SHP77 treated with DMSO at 0.1 percent for 48 hours (cell line): ENCODE results near the gene TINAGL1.
"Not testable (repeated sequence)": the region's sequence is repeated elsewhere in the genome, so short reads cannot be mapped to it uniquely, and the experiment has no call there.

ENCODE experiments used
- DNase-seq: peaks from one replicate; lab custom pipeline; 2025; lab: John Stamatoyannopoulos, UW

TINAGL1 gene

DNA sequence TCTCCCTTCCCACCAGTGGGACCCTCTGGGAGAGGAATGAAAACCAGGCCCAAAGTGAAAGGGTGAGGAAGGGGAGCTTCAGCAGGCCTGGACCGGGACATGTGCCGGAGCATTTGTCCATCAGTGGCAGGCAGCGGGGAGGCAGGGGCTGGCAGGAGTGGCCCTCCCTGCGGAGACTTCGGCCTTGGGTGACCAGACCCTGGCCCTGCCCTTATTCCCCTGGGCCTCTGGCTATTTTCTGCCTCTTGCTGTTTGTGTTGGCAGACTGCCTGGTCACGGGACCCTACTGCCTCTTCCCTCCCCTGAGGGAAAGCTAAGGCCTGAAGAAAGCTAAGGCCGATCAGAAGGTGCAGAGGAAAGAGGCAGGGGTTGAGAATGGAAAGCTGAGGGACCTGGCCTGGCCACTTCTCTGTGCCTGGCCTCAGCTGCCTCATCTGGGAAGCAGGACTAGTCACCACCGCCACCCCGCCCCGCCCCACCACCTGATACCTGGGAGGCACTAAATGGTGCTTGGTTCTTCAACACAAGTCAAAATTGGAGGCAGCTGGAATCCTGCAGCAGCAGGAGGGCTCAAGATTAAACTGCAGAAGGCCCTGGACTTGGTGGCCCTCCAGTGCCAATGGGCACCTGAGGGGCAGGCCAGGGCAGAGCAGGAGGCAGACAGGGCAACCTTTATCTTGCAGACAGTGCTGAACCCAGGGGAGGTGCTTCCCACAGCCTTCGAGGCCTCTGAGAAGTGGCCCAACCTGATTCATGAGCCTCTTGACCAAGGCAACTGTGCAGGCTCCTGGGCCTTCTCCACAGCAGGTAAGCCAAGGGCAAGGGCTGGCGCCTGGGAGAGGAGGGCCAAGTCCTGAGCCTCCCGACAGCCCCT, 7.9 kb downstream of the TINAGL1 start:
- DNase-seq = peak; percentile 42

GRCh38 chr1:31584869-31585735, 8.8 kb downstream of the TINAGL1 start:
- DNase-seq = no peak

- no peak for DNase-seq
Measured at GRCh38 chr1:31585736-31586365, 9.5 kb downstream of the TINAGL1 start.

DNA sequence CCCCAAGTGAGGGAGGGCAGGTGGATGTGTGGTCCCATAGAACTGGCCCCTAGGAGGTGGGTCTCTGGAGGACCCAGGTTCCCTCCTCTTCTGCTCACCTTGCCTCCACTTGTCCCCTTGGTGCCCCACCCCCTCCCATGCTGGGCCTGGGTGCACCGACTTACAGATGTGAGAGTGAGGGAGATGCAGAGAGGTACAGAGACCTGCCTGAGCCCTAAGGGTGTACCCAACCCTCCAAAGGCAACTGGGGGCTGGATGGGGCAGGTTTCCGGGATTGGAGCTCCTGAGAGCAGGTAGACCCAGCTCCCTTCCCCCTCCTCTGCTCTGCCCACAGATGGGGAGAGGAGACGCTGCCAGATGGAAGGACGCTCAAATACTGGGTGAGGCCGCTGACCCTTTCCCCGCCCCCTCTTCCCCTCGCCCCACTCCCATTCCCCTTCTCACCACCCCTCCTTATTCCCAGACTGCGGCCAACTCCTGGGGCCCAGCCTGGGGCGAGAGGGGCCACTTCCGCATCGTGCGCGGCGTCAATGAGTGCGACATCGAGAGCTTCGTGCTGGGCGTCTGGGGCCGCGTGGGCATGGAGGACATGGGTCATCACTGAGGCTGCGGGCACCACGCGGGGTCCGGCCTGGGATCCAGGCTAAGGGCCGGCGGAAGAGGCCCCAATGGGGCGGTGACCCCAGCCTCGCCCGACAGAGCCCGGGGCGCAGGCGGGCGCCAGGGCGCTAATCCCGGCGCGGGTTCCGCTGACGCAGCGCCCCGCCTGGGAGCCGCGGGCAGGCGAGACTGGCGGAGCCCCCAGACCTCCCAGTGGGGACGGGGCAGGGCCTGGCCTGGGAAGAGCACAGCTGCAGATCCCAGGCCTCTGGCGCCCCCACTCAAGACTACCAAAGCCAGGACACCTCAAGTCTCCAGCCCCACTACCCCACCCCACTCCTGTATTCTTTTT, 10.3 kb downstream of the TINAGL1 start:
- DNase-seq = no peak

DNA sequence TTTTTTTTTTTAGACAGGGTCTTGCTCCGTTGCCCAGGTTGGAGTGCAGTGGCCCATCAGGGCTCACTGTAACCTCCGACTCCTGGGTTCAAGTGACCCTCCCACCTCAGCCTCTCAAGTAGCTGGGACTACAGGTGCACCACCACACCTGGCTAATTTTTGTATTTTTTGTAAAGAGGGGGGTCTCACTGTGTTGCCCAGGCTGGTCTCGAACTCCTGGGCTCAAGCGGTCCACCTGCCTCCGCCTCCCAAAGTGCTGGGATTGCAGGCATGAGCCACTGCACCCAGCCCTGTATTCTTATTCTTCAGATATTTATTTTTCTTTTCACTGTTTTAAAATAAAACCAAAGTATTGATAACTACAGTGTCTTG, 11.0 kb downstream of the TINAGL1 start:
- DNase-seq = not testable (repeated sequence)

- peak; percentile 14 for DNase-seq
Measured at GRCh38 chr1:31587720-31588423, 11.6 kb downstream of the TINAGL1 start.

DNA sequence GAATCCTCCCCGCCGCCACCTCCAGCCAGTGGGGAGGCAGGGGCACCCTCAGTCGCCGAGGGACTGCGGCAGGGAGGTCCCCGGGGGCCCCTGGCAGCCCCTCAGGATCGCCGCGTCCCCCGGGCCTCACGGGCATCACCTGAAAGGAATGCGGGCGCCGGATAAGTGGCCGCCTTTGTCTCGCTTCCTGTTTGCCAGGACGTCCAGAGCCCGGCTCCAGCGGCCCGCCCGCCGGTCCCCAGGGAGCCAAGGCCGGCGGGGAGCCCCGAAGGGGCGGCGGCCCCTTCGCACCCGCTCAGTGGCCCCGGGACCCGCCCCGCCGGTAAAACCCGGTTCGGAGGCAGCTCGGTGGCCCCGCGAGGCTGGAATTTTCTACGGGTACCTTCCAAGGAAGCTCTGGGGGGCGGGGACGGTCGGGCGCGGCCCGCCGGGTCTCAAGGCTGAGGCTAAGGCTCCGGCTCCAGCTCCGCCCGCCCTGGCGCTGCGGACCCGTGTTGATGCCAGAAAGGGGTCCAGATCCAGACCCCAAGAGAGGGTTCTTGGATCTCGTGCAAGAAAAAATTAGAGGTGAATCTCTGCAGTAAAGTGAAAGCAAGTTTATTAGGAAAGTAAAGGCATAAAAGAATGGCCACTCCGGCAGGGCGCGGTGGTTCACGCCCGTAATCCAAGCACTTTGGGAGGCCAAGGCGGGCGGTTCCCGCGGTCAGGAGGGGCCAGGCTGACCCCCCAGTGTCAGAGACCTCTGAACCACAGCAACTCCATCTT, 12.6 kb downstream of the TINAGL1 start:
- DNase-seq = no peak

DNA sequence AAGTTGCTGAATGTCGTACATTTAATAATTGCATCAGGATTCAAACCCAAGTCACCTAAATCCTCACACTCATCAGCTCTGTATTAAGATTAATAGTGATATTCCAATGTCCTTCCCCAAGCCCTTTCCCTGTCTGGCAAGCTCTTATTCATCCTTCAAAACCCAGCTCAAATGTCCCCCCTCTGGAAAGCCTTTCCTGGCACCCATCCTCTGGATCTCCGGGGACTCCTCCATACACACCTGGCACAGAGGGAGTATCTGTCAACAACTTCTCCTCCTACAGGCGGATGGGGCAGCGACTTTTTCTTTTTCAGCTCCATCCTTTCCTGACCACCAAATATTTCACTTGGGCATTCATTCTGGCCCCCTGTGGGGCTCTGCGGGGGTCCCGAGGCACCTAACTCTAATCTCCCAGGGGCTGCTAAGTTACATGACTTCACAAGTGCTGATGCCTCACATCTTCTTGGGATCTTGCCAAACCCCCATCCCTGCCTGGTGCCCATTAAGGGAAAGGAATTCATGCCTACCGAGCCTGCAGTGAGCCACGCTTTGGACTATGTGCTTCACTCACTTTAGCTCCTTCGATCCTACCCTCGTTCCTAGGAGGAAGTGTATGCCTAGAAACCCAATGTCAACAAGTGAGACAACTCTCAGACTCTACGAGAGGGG, 15.2 kb downstream of the TINAGL1 start:
- DNase-seq = no peak

DNA sequence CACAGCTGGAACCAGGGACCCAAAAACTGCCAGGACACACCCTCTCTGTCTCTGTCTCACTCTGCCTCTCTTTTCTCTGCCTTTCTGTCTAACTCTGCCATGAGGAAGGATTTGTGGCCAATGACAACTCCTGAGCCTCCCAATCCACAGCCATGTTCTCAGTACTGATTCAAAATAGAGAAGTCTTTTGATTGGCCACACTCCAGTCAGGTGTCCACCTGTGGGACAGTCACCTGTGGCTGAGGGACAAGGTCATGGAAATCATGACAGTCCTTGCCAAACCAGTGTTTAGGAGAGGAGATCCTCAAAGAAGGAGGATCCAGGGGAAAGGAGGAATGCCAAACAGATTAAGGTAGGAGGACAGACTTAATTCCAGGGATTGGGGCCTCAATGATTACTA, 15.8 kb downstream of the TINAGL1 start:
- no peak for DNase-seq

- DNase-seq = no peak
Measured at GRCh38 chr1:31593136-31593665, 16.9 kb downstream of the TINAGL1 start.

GRCh38 chr1:31593770-31594632, 17.7 kb downstream of the TINAGL1 start:
- peak; percentile 67 for DNase-seq

DNA sequence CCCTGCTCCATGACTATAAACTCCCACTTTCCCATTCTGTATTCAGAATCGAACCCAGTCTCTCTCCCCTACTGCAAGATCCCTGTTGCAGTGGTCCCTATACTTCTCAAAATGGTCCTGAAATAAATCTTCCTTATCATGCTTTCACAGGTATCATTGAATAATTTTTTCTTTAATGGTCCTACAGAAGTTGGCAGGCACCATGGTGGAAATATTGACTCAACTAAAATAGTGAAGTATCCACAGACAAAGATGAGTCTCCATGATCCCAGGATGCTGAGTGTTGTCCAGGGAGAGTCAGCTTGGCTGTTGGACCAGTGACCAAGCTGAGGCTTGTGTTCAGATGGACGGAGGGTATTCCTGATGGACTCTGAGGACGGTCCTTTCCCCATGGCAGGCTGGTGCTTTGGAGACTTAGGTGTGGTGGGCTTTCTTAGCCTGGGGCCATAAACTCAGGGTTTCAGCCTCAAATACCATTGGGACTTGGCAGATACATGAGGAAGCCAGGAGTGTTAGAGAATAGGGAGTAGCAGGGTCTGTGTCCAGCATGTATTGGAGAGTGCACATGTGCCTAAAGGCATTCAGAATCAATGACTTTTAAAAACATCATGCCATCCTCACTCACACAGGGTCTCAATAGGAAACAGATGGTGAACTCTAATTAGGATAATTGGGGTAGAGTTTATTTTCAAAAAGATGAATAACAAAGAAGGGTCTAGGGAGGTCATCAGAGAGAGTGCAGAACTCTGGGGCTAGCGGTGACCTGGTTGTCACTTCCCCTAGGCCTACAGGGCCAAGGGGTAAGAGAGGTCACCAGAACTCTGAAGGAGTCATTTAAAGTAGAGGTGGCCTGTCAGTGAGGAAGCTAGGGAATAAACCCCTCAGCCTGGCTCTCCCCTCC, 19.8 kb downstream of the TINAGL1 start:
- DNase-seq = no peak

DNA sequence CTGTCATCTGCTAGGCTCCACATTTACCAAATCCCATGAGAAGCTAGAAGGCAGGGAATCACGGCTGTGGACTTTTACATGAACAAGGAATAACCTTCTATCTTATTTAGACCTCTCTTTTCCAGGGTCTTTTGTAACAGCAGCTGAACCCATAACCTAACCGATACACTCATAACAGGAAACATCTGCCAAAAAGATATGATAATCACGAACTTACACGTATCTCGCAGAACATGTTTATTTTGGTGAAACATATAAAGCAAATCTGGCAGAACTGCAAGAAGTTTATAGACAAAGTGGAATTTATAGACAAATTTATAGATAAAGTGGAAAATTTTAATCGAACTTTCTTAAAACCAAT, 20.4 kb downstream of the TINAGL1 start:
- DNase-seq = no peak

DNA sequence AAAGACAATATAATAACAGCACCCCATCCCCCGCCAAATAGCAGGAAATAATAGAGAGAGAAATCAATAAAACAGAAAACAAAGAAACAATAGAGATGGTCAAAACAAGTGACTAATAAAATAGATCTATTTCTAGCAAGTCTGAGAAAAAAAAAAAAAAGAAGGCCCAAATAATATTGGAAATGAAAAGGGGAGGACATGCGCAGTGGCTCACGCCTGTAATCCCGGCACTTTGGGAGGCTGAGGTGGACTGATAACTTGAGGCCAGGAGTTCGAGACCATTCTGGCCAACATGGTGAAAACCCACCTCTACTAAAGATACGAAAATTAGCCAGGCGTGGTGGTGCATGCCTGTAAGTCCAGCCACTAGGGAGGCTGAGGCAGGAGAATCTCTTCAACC, 22.7 kb downstream of the TINAGL1 start:
- DNase-seq = no peak

- no peak for DNase-seq
Measured at GRCh38 chr1:31600641-31601040, 24.3 kb downstream of the TINAGL1 start.

DNA sequence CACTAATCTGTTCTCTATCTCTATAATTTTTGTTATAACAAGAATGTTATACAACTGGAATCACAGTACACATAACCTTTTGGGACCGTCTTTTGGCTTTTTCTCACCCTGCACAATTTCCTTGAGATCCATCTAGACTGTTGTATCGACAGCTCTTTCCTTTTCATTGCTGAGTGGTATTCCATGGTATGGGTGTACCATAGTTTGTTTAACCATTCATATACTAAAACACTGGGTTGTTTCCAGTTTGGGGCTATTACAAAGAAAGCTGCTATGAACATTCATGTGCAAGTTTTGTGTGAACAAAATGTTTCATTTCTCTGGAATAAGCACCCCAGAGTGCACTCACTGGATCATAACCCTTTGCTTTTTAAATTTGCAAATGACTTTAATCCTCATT, 25.8 kb downstream of the TINAGL1 start:
- no peak for DNase-seq

DNA sequence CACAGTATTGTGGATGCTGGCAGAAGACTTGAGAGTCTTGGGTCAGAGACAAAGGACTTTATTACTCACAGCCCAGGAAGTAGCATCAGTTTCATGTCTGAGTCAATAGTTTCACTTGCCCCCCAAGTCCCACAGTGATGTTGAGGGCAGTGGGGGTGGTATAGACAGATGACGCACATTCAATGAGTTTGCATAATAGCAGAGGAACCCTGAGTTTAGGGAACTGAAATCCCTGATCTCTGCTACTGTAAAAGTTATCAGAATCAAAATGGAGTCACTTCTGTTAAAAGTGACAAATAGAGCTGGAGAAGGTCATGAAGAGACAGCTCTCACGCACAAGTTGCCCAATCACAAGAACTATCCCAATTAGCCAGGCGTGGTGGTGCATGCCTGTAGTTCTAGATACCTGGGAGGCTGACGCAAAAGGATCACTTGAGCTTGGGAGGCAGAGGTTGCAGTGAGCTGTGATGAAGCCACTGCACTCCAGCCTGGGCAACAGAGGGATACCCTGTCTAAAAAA, 29.7 kb downstream of the TINAGL1 start:
- DNase-seq = no peak
